AG09309 (cell line): Measurements from ENCODE around the gene PCP4.

Source experiments
- DNase-seq: peaks from one replicate; pipeline ENCODE4 v3.0.0-alpha.2; 2010; ENCODE audit warnings: low read depth
- H3K4me3 ChIP-seq: 2 replicates; pipeline ENCODE4 v1.5.1; 2011; ENCODE audit warnings: mild to moderate bottlenecking, low read depth, low read length, moderate library complexity; ENCODE audit not compliant: control insufficient read depth
- TF ChIP-seq, protein P1 (sequence below): IDR thresholded peaks from 2 replicates; pipeline ENCODE4 v1.5.1; 2011; ENCODE audit warnings: mild to moderate bottlenecking, low read depth, low read length, inconsistent platforms; ENCODE audit not compliant: insufficient read depth, control insufficient read depth; ENCODE audit errors: missing control alignments

Gene PCP4

DNA sequence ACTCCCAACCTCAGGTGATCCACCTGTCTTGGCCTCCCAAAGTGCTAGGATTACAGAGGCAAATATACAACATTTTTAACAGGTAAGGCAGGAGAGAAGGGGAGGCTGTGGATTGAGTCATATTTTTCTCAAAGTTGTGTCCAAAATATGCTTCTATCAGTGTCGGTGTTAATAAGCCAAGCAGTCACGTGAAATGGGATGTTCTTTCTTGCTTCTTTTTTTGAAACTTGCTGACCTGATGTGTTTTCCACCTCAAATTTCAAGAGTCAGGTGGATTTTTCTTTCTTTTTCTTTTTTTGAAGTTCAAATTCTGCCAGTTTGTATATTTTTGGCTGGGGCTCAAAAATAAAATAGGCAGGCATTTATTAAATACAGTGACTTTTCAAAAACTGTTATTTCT lies 91.5 kb downstream of the PCP4 start:
- DNase-seq: no peak
- no peak overlapping the region for H3K4me3 ChIP-seq
- TF ChIP-seq, protein P1, sequence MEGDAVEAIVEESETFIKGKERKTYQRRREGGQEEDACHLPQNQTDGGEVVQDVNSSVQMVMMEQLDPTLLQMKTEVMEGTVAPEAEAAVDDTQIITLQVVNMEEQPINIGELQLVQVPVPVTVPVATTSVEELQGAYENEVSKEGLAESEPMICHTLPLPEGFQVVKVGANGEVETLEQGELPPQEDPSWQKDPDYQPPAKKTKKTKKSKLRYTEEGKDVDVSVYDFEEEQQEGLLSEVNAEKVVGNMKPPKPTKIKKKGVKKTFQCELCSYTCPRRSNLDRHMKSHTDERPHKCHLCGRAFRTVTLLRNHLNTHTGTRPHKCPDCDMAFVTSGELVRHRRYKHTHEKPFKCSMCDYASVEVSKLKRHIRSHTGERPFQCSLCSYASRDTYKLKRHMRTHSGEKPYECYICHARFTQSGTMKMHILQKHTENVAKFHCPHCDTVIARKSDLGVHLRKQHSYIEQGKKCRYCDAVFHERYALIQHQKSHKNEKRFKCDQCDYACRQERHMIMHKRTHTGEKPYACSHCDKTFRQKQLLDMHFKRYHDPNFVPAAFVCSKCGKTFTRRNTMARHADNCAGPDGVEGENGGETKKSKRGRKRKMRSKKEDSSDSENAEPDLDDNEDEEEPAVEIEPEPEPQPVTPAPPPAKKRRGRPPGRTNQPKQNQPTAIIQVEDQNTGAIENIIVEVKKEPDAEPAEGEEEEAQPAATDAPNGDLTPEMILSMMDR: no peak

DNA sequence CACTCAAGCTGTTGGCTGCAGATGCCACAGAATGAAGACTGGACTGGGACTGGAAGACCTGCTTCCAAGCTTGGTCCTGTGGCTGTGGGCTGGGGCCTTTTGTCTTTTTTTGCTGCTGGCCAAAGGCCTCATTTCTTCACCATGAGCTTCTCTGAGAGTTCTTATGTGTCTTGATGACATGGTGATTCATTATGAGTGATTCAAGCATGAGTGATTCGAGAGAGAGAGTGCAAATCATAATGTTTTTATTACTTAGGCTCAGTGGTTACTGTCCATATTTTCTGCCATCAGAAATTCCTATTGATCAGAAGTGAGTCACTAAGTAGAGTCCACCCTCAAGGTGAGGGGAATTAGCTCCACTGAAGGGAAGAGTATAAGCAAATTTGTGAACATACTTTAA lies 94.0 kb downstream of the PCP4 start:
- H3K4me3 ChIP-seq: no peak overlapping the region
- no peak for DNase-seq
- TF ChIP-seq, protein P1: no peak

DNA sequence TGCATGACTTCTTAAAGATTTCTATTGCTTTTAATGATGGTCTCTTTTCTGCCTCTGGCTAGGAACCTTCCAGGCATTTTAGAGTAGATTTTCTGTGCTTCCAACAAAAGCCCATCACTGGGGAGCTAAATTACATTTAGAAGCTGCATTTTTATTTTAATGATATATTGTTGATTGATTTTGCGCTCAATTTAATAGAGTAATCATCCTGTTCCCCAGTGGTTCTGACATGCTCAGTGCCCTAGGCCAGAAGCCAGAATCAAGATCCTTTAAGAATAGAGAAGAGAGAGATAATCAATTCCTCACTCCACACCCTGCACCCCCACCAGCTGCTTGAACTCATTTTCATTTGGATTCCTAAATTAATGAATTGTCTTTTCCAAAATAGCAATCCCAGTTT lies 97.8 kb downstream of the PCP4 start:
- no peak overlapping the region for H3K4me3 ChIP-seq
- TF ChIP-seq, protein P1: no peak
- DNase-seq: no peak

DNA sequence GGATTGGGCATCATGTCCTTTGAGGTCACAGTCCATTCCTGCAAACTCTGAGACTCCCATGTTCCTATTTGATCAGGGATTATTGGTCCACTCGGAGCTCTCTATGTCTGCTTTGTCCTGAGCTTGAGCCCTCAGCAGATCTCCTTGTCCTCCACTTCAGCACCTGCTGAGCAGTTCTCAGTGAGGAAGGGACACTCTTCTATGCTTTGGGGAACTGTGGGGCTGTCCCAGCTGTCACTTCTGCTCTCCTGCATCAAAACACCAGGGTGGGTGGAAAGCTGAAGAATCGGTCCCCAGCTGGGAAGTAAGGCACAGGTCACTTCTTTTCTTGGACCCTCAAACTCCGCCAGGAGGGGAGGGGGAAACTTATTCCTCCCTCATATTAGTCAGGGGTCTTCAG lies 99.5 kb downstream of the PCP4 start:
- no peak for DNase-seq
- TF ChIP-seq, protein P1: no peak
- no peak overlapping the region for H3K4me3 ChIP-seq

DNA sequence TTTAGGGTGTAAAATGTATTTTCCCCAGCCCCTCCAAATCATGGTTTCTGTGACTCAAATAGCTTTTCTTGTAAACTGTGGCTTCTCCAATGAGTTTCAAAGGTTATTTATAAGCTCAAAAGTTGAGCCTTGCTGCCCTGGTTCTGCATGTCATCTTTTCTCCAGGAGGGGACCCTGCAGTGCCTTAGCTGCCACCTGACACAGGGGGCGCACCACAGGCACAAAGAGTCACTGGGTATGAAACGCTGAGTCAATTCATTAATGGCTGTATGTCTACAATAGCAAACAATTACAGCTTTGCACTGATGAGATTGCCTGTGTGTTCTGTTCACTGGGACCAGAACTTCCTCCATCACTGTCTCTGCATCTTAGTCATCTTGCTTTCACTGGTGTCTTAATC lies 100.8 kb downstream of the PCP4 start:
- no peak overlapping the region for H3K4me3 ChIP-seq
- DNase-seq: no peak
- TF ChIP-seq, protein P1: no peak

DNA sequence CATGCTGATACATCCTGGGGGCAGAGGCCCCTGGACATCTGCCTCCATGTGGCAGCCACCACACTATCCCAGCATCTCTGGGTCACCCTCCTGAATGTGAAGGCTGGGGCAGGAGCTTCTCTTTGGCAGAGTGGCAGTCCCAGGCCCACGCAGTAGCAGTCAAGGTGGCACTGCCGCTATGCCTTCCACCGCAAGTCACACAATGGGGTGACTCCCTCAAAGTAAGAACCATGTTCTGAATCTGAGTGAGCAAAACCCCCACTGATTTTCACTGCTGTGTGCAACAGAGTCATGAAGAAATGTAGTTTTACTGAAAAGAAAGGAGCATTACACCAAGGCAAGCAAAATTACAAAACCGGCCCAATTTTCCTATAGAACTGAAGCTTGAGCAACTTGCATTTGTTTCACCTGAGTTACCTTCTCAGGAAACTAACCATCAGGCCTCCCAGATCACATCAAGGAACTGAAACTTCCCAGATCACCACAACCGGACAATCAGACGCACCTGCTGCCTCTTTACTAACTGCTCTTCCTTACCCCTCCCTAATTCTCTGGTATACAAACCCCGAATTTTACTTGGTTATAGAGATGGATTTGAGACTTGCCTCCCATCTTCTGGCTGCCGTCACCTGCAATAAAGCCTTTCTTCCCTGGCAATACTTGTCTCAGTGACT lies 102.6 kb downstream of the PCP4 start:
- TF ChIP-seq, protein P1: no peak
- DNase-seq: no peak
- no peak overlapping the region for H3K4me3 ChIP-seq
